ENCODE data around the gene ZNF322.

Gene ZNF322

DNA sequence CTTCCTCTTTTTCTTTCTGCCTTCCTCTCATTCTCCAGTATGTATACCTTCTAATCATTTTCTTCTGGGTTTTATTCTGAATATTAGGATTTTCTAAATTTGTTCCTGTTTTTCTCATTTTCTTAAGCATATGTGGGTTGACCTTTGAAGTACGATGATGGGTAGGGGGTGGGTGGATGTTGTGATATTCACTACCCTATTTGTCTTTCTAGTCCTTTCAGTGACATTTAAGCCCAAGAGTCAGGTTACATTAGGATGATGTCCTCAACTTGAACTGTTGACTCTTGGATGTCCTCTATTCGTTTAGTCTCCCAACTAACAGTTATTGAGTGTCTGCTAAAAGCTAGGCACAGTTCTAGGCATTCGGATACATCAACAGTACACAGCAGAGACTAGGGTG is 55.5 kb downstream of the ZNF322 start:
- Histone ChIP-seq H3K4me2 (ENCODE audit: low read depth, low read length, poor library complexity, severe bottlenecking) (no peak overlapping the region), H3K9me2 (replicated peaks; ENCODE audit: low read depth, low read length) (no peaks in the 10 kb centered on the region), H3K79me2 (ENCODE audit: insufficient read depth, low read length) (peaks cover 7% of the 10 kb centered on the region; the same call in 1 of the 2 replicates), H3K9me3 (ENCODE audit: insufficient read depth, low read depth, low read length) (no peaks in the 10 kb centered on the region), H3K4me3 (ENCODE audit: low read length, poor library complexity, severe bottlenecking) (no peak overlapping the region), H3F3A (ENCODE audit: low read depth) (no peaks in the 10 kb centered on the region), H4K20me1 (ENCODE audit: insufficient read depth, low read length, poor library complexity, severe bottlenecking) (no peaks in the 10 kb centered on the region), H2AFZ (ENCODE audit: low read length) (no peak overlapping the region), H3K36me3 (ENCODE audit: insufficient read depth, low read length) (peaks cover 5% of the 10 kb centered on the region; the same call in 1 of the 2 replicates), H3K27me3 (ENCODE audit: insufficient read depth, low read length, poor library complexity, severe bottlenecking) (no peaks in the 10 kb centered on the region), H3K9ac (ENCODE audit: low read depth, low read length, poor library complexity, severe bottlenecking) (no peak overlapping the region), H3K4me1 (ENCODE audit: insufficient read depth, low read length, poor library complexity, severe bottlenecking) (peaks cover 3% of the 10 kb centered on the region)
- no peak for TF ChIP-seq CTCF (conservative IDR thresholded peaks at IDR 0.05; ENCODE audit: low read length)
- no peak for TF ChIP-seq EZH2phosphoT487 (IDR thresholded peaks at IDR 0.05; ENCODE audit: borderline replicate concordance)

DNA sequence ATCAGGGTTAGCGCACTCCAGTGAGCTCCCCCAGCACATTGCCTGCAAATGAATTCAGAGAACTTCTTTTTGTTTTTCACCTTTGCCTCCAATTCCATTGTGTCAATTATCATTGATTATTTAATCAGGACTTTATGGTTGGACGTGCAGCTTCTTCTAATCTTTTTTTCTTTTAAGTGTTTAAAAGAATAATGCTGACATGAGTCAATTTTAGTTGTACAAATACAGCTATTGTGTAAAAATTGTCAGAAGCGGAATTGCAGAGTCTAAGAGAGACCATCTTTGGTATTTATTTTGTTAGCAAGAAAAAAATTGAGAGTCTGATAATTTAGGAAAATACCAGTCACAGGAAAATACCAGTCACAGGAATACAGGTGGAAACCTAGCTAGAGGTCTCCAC is 57.3 kb downstream of the ZNF322 start:
- Histone ChIP-seq H3K9me2 (replicated peaks; ENCODE audit: low read depth, low read length) (no peaks in the 10 kb centered on the region), H3K9ac (ENCODE audit: low read depth, low read length, poor library complexity, severe bottlenecking) (no peak overlapping the region), H3F3A (ENCODE audit: low read depth) (no peaks in the 10 kb centered on the region), H4K20me1 (ENCODE audit: insufficient read depth, low read length, poor library complexity, severe bottlenecking) (peaks cover 11% of the 10 kb centered on the region), H3K4me2 (ENCODE audit: low read depth, low read length, poor library complexity, severe bottlenecking) (no peak overlapping the region), H3K79me2 (ENCODE audit: insufficient read depth, low read length) (peaks cover 25% of the 10 kb centered on the region), H3K27me3 (ENCODE audit: insufficient read depth, low read length, poor library complexity, severe bottlenecking) (no peaks in the 10 kb centered on the region), H3K4me3 (ENCODE audit: low read length, poor library complexity, severe bottlenecking) (no peak overlapping the region), H3K9me3 (ENCODE audit: insufficient read depth, low read depth, low read length) (no peaks in the 10 kb centered on the region), H3K36me3 (ENCODE audit: insufficient read depth, low read length) (peaks cover 5% of the 10 kb centered on the region; the same call in 1 of the 2 replicates), H2AFZ (ENCODE audit: low read length) (no peak overlapping the region), H3K4me1 (ENCODE audit: insufficient read depth, low read length, poor library complexity, severe bottlenecking) (peaks cover 10% of the 10 kb centered on the region)
- no peak for TF ChIP-seq CTCF (conservative IDR thresholded peaks at IDR 0.05; ENCODE audit: low read length)

- H2AFZ ChIP-seq (ENCODE audit: low read length), result no peak overlapping the region
- peaks cover 11% of the 10 kb centered on the region for H4K20me1 ChIP-seq (ENCODE audit: insufficient read depth, low read length, poor library complexity, severe bottlenecking)
- no peaks in the 10 kb centered on the region for H3K9me3 ChIP-seq (ENCODE audit: insufficient read depth, low read depth, low read length)
- no peak overlapping the region for H3K4me3 ChIP-seq (ENCODE audit: low read length, poor library complexity, severe bottlenecking)
- H3F3A ChIP-seq (ENCODE audit: low read depth), result no peaks in the 10 kb centered on the region
- TF ChIP-seq EZH2phosphoT487 (IDR thresholded peaks at IDR 0.05; ENCODE audit: borderline replicate concordance) (no peak), CTCF (conservative IDR thresholded peaks at IDR 0.05; ENCODE audit: low read length) (no peak)
- H3K9me2 ChIP-seq (replicated peaks; ENCODE audit: low read depth, low read length), result no peaks in the 10 kb centered on the region
- peaks cover 10% of the 10 kb centered on the region for H3K4me1 ChIP-seq (ENCODE audit: insufficient read depth, low read length, poor library complexity, severe bottlenecking)
- no peaks in the 10 kb centered on the region for H3K27me3 ChIP-seq (ENCODE audit: insufficient read depth, low read length, poor library complexity, severe bottlenecking)
- H3K9ac ChIP-seq (ENCODE audit: low read depth, low read length, poor library complexity, severe bottlenecking), result no peak overlapping the region
- no peak overlapping the region for H3K4me2 ChIP-seq (ENCODE audit: low read depth, low read length, poor library complexity, severe bottlenecking)
- peaks cover 5% of the 10 kb centered on the region; the same call in 1 of the 2 replicates for H3K36me3 ChIP-seq (ENCODE audit: insufficient read depth, low read length)
- peaks cover 30% of the 10 kb centered on the region for H3K79me2 ChIP-seq (ENCODE audit: insufficient read depth, low read length)
These were observed 58.8 kb downstream of the ZNF322 start for GRCh38 chr6:26600759-26601158.
